Measurements from ENCODE around the gene NUP210. TPM values are rescaled to one million over a fixed set of nuclear protein-coding genes. Genes with fewer than 3 reads are reported as not detected.

Gene NUP210
- total and polyA plus RNA-seq, 2 experiments from 2014 or later = 23.7 to 41.9 TPM

DNA sequence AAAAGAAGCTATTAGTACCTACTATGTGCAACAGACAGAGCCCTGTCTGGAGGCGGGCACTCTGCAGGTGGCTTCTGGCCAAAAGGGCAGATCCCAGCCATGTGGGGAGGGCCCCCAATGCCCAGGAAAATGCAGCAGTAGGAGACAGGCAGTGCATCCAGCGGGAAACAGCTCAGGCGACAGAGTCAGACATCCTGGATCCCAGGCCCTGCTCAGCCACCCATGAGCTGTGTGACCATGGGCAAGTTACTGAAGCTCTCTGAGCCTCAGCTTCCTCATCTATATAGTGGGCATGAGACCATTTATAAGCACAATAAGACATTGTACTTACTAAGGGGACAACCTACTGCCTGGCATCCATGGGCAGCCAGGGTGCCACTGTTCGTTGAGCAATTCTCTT, 25.8 kb downstream of the NUP210 start:
- TF ChIP-seq, protein P1, sequence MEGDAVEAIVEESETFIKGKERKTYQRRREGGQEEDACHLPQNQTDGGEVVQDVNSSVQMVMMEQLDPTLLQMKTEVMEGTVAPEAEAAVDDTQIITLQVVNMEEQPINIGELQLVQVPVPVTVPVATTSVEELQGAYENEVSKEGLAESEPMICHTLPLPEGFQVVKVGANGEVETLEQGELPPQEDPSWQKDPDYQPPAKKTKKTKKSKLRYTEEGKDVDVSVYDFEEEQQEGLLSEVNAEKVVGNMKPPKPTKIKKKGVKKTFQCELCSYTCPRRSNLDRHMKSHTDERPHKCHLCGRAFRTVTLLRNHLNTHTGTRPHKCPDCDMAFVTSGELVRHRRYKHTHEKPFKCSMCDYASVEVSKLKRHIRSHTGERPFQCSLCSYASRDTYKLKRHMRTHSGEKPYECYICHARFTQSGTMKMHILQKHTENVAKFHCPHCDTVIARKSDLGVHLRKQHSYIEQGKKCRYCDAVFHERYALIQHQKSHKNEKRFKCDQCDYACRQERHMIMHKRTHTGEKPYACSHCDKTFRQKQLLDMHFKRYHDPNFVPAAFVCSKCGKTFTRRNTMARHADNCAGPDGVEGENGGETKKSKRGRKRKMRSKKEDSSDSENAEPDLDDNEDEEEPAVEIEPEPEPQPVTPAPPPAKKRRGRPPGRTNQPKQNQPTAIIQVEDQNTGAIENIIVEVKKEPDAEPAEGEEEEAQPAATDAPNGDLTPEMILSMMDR (IDR thresholded peaks at IDR 0.05; ENCODE audit: low read depth, low read length) = no peak
- no peak overlapping the region for H3K4me3 ChIP-seq
- H3K4me1 ChIP-seq (ENCODE audit: low read depth) = no peaks in the 10 kb centered on the region
- no peak for DNase-seq (ENCODE audit: low read depth in 1 of 2, low spot score in 1 of 2)
- no peaks in the 10 kb centered on the region for H3K9me3 ChIP-seq (ENCODE audit: low read depth)
- H3K27ac ChIP-seq = no peak overlapping the region
- H3K36me3 ChIP-seq = peaks cover 14% of the 10 kb centered on the region
- no peaks in the 10 kb centered on the region for H3K27me3 ChIP-seq

DNA sequence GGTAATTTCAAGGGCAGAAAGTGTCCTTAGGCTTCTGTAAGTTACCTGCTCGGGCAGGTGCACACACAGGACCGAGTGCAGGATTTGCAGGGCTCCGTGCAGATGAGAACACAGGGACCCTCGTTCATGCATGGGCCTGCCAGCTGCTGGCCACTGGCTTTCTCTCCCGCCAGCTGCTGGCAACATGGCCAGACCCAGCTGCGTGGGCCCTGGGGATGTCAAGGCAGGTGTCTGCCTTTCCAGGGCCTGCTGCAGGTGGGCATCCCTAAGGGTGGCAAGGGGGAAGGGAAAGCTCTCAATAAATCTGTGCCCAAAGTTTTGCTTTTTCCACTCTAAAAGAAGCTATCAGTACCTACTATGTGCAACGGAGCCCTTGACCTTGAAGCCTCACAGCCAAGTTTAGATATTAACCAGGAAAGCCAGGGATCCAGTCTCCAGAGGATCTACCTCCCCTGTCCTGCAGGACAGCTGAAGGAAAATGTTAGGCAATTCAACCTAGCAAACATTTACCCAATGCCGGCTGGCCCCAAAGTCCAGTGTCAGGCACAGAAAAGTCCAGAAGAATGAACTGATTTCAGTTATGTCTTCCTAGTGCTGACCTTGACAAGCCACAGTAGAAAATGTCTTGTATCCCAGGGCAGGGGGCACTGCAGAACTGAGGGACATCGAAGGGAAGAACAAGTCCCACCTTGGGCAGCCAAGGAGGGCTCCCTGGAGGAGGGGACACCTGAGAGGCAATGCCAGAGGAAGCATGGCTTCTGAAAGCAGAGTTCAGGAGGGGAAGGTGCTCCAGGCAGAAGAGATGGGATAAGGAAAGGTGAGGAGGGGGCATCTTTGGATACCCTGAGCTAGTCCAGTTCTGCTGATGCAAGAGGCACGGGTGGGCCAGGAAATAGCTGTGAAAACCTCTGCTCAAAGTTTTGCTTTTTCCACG, 26.4 kb downstream of the NUP210 start:
- TF ChIP-seq, protein P1 (IDR thresholded peaks at IDR 0.05; ENCODE audit: low read depth, low read length) = no peak
- Histone ChIP-seq H3K27ac (no peak overlapping the region), H3K9me3 (ENCODE audit: low read depth) (no peaks in the 10 kb centered on the region), H3K4me3 (no peak overlapping the region), H3K27me3 (no peaks in the 10 kb centered on the region), H3K36me3 (peaks cover 14% of the 10 kb centered on the region), H3K4me1 (ENCODE audit: low read depth) (no peaks in the 10 kb centered on the region)
- no peak for DNase-seq (ENCODE audit: low read depth in 1 of 2, low spot score in 1 of 2)

DNA sequence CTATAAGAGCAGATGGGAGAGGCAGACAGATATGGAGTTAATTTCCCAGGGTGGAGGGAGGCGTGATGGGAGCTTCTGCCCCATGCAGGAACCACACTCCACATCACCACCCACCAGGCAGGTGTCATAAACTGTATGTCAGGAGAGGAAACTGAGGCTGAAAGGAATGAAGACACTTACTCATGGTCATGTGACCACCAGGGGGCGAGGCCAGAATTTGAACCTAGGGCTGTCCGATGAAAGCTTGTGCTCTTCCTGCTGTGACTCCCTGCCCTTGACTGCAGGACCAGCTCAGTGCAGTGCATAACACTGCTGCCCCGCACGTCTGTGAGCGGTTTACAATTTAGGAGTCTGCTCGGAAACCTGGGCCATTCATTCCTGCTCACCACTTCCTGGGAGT, 28.8 kb downstream of the NUP210 start:
- Histone ChIP-seq H3K36me3 (peaks cover 18% of the 10 kb centered on the region), H3K9me3 (ENCODE audit: low read depth) (no peaks in the 10 kb centered on the region), H3K27ac (no peak overlapping the region), H3K4me1 (ENCODE audit: low read depth) (no peaks in the 10 kb centered on the region), H3K4me3 (no peak overlapping the region), H3K27me3 (no peaks in the 10 kb centered on the region)
- no peak for DNase-seq (ENCODE audit: low read depth in 1 of 2, low spot score in 1 of 2)
- TF ChIP-seq, protein P1 (IDR thresholded peaks at IDR 0.05; ENCODE audit: low read depth, low read length) = no peak

DNA sequence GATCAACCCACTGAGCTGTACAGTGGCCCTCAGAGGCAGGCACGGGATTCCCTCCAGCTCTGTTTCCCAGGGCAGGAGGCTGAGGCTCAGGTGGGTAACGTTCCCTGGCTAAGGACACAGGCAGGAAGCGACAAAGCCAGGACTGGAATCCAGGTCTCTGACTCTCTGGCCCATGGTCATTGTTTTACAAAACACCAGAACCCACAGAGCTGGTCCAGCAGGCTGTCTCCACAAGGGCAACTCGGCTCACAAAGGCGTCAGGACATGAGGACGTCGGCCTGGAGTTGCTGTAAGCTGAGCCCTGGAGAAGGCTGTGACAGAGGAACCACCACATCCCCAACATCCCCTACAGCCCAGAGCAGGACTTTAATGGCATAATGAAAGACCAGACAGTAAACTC, 30.7 kb downstream of the NUP210 start:
- Histone ChIP-seq H3K36me3 (peaks cover 18% of the 10 kb centered on the region), H3K4me1 (ENCODE audit: low read depth) (no peaks in the 10 kb centered on the region), H3K9me3 (ENCODE audit: low read depth) (no peaks in the 10 kb centered on the region), H3K27me3 (no peaks in the 10 kb centered on the region), H3K4me3 (no peak overlapping the region), H3K27ac (no peak overlapping the region)
- TF ChIP-seq, protein P1 (IDR thresholded peaks at IDR 0.05; ENCODE audit: low read depth, low read length) = no peak
- no peak for DNase-seq (ENCODE audit: low read depth in 1 of 2, low spot score in 1 of 2)

DNA sequence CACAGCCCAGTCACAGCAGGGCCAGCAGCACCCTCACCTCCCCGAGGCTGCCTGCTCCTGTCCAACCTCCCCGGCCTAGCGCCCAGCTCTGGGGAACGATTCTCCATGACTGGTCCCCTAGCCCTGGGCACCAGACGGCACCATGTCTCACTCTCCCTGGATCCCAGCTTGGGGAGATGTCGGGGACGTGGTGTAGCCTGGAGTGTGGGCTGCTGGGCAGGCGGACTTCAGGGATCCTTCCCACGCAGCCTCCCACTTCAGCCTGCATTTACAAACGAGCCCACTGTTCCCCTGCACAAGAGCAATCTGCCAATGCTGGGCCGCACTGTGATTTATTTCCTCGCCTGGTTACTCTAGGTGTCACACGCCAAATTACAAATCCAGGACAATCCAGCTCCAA, 31.3 kb downstream of the NUP210 start:
- Histone ChIP-seq H3K9me3 (ENCODE audit: low read depth) (no peaks in the 10 kb centered on the region), H3K27me3 (no peaks in the 10 kb centered on the region), H3K4me1 (ENCODE audit: low read depth) (no peaks in the 10 kb centered on the region), H3K36me3 (peaks cover 18% of the 10 kb centered on the region), H3K27ac (no peak overlapping the region), H3K4me3 (no peak overlapping the region)
- TF ChIP-seq, protein P1 (IDR thresholded peaks at IDR 0.05; ENCODE audit: low read depth, low read length) = no peak
- no peak for DNase-seq (ENCODE audit: low read depth in 1 of 2, low spot score in 1 of 2)

Measured in cardiac muscle cell (in vitro differentiated cells and primary cell).